ENCODE data around the gene INA.

INA gene

DNA sequence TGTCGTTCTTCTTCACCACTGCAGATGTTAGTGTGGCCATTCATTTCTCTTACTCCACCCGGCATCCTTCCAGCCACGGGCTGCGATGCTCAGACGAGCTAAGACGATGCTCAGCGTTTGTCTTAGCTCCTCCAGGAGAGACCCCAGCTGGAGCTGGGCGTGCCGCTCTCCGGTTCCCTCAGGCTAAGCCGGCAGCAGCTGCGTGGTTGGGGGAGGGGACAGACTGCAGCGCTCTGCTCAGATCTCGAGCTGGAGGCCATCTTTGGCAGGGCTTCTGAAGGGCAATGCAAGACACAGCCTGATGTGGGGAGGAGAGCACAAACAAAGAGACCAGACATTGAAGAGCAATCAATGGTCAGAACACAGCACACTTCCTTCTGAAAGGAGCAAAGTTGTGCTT, 4.8 kb downstream of the INA start:
- no peak for DNase-seq

DNA sequence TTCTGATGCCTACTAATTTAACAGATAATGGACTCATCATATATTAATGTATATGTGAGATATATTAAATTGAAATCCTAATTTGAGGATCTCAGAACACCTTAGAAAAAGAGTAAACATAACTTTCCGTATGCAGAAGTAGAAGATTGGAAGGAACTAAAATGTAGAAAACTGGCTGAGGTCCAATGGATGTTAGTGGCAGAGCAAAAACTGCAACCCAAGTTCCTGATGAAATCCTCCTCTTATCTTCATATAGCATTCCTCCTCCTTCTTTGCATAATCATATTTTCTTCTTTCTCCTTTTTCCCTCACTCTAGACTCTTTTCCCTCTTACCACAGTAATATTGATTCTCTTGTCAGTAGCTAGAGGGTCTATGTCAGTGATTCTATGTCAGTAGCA, 6.0 kb downstream of the INA start:
- DNase-seq = no peak
- no peak for TF ChIP-seq GATA1 (IDR thresholded peaks at IDR 0.05; ENCODE audit: low read depth, low read length)
- TF ChIP-seq POLR2A (IDR thresholded peaks at IDR 0.05; ENCODE audit: low read length) = no peak

More for the DNA sequence above, 4.8 kb downstream of the INA start:
- no peak for TF ChIP-seq GATA1 (IDR thresholded peaks at IDR 0.05; ENCODE audit: low read depth, low read length)
- TF ChIP-seq POLR2A (IDR thresholded peaks at IDR 0.05; ENCODE audit: low read length) = no peak

- no peak for DNase-seq
- no peak for TF ChIP-seq GATA1 (IDR thresholded peaks at IDR 0.05; ENCODE audit: low read depth, low read length)
- TF ChIP-seq POLR2A (IDR thresholded peaks at IDR 0.05; ENCODE audit: low read length) = no peak
Measured at GRCh38 chr10:103284170-103284569, 7.2 kb downstream of the INA start.

DNA sequence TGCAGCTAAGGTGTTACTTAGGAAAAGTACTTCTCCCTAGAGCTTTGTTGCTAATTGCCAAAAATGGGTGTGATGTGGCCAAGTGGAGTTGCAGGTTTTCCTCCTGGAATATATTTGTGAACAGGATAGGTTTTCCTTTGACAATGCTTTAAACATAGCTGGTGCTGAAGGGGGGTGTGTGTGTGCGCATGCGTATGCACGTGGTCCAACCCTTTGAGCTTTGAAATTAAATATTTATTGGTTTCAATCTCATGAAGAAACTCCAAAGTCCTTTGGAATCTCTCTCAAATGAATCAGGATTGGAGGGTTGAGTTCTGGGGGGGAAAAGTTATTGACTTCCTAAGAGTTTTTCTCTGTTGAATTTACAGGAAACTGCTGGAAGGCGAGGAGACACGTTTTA, 11.1 kb downstream of the INA start:
- no peak for TF ChIP-seq GATA1 (IDR thresholded peaks at IDR 0.05; ENCODE audit: low read depth, low read length)
- no peak for TF ChIP-seq POLR2A (IDR thresholded peaks at IDR 0.05; ENCODE audit: low read length)
- no peak for DNase-seq

DNA sequence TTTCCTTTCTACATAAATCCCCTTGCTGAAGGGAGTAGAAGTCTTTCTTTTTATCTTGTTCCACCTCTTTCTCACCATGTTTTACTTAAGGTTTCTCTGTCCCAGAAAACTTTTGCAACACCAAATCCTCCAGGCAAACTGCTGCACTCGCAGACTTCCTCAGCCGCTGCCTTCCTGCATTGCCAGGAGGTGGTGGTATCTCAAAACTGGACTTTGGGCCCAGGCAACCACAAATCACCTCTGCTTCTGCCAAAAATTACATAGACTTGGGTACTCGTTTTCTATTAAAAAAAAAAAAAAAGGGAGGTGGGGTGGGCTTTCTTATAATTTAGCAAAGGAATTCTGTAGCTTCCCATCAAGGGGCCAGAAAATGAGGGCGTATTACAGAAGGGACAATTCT, 14.7 kb downstream of the INA start:
- no peak for TF ChIP-seq POLR2A (IDR thresholded peaks at IDR 0.05; ENCODE audit: low read length)
- TF ChIP-seq GATA1 (IDR thresholded peaks at IDR 0.05; ENCODE audit: low read depth, low read length) = no peak
- DNase-seq = no peak

DNA sequence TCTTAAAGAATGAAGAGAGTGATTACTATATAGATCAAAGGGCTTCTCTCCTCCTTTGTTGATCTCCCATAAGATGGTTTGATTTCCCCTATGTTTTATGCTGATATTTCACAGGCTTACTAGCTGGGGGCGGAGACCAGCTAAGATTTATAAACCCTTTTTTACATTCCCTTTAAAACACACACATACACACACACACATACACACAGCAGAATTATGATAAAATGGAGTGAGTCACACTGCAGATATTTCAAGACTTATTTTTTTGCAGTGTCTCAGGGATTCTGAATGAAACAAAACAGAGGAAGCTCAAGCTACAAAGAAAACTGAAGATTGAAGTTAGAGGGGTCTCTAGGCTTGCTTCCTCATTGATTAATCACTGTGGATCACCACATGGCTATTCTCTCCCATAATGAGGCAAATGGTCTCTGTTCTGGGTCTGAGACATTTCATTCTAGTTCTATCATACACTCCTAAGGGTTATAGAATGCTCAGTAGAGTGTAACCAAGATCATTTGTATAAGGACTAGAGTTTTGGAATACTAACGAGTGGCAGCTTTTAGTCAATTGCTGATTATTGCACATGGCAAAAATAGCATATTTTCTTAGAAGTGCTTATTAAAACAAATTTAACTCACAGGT, 18.6 kb downstream of the INA start:
- TF ChIP-seq GATA1 (IDR thresholded peaks at IDR 0.05; ENCODE audit: low read depth, low read length) = no peak
- TF ChIP-seq POLR2A (IDR thresholded peaks at IDR 0.05; ENCODE audit: low read length) = no peak
- no peak for DNase-seq

GRCh38 chr10:103307594-103307993, 30.7 kb downstream of the INA start:
- no peak for DNase-seq
- TF ChIP-seq GATA1 (IDR thresholded peaks at IDR 0.05; ENCODE audit: low read depth, low read length) (no peak), POLR2A (IDR thresholded peaks at IDR 0.05; ENCODE audit: low read length) (no peak)

- DNase-seq = no peak
- no peak for TF ChIP-seq GATA1 (IDR thresholded peaks at IDR 0.05; ENCODE audit: low read depth, low read length)
- TF ChIP-seq POLR2A (IDR thresholded peaks at IDR 0.05; ENCODE audit: low read length) = no peak
Measured at GRCh38 chr10:103310197-103310596, 33.3 kb downstream of the INA start.

DNA sequence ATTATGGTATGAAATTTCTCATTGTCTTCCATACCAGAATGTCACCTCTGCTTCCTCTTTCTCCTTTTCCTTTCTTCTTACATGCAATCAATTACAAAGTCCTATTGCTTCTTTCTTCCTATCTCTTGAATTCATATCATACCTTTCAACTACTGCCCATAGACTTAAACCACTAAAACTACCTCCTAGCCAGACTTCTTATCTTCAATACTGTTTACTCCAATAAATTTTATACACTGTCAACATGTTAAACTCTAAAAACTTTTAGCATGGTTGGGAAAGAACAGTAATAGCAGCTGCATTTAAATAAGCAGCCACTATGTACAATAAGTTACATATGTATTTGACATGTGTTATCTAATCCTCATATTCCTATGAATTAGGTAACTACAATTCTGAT, 39.1 kb downstream of the INA start:
- no peak for TF ChIP-seq GATA1 (IDR thresholded peaks at IDR 0.05; ENCODE audit: low read depth, low read length)
- no peak for TF ChIP-seq POLR2A (IDR thresholded peaks at IDR 0.05; ENCODE audit: low read length)
- no peak for DNase-seq

DNA sequence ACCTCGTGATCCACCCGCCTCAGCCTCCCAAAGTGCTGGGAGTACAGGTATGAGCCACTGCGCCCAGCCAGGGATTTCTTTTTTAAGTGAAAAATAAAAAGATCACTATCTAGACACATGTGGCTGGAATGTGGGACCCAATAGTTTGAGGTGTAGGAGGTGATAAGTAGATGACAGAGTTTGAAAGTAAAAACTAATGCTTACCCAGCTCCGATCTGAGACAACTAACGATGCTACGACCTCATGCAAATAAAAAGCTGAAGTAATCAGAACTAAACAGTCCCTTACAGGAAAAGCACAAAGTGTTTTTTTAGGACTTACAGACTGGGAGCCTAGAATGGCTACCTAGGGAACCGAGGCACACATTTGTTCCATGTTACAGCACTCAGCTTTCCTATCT, 51.0 kb downstream of the INA start:
- TF ChIP-seq POLR2A (IDR thresholded peaks at IDR 0.05; ENCODE audit: low read length) (no peak), GATA1 (IDR thresholded peaks at IDR 0.05; ENCODE audit: low read depth, low read length) (no peak)
- no peak for DNase-seq

DNA sequence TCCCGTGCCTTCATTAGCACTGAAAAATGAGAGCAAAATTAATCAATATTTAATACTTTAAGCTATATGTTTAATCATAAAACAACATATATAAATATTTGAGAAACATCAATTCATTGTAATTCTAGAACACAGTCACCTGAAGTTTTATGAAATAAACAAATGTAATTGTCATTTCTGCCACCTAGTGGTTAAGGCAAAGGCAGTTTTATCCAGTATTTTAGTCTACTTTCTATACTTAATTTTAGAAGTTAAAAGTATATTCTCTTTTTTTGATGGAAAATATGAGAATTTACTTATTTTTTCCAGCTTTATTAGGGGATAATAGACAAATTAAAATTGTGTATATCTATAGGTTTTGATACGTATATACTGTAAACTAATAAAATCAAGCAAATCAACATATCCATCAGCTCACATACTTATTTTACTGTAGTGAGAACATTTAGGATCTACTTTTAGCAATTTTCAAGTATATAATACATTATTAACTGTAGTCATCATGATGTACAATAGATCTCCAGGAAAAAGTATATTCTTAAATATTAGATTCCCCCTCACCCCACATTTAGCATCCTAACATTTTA, 57.1 kb downstream of the INA start:
- no peak for TF ChIP-seq GATA1 (IDR thresholded peaks at IDR 0.05; ENCODE audit: low read depth, low read length)
- no peak for TF ChIP-seq POLR2A (IDR thresholded peaks at IDR 0.05; ENCODE audit: low read length)
- DNase-seq = peak; percentile 7 to 49

- TF ChIP-seq POLR2A (IDR thresholded peaks at IDR 0.05; ENCODE audit: low read length) (no peak), GATA1 (IDR thresholded peaks at IDR 0.05; ENCODE audit: low read depth, low read length) (no peak)
Measured at GRCh38 chr10:103334567-103334966, 57.6 kb downstream of the INA start.

DNA sequence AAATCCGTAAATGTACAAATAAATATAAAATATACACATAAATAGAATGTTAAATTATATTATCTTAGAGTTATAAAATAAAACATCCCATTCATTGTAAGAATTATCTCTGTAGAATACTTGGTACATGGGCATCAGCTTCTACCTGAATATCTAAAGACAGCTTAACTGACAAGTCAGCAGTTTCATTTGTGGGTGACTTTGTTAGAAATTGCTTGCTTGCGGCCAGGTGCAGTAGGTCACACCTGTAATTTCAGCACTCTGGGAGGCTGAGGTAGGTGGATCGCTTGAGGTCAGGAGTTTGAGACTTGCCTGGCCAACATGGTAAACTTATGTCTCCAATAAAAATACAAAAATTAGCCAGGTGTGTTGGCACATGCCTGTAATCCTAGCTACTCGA, 59.4 kb downstream of the INA start:
- no peak for TF ChIP-seq GATA1 (IDR thresholded peaks at IDR 0.05; ENCODE audit: low read depth, low read length)
- no peak for TF ChIP-seq POLR2A (IDR thresholded peaks at IDR 0.05; ENCODE audit: low read length)
- no peak for DNase-seq

More at GRCh38 chr10:103334567-103334966, 57.6 kb downstream of the INA start:
- DNase-seq = no peak
